GM18858 (cell line): ENCODE results near the gene ITPR2.
"Not testable (repeated sequence)": the region's sequence is repeated elsewhere in the genome, so short reads cannot be mapped to it uniquely, and the experiment has no call there.

Experiments
- ATAC-seq: cut with Tn5 transposase; IDR thresholded peaks from one replicate; pipeline ENCODE4 v1.9.1; 2021; ENCODE audit not compliant: unreplicated experiment

Gene ITPR2

GRCh38 chr12:26851031-26851809, 18.2 kb upstream of the ITPR2 start:
- ATAC-seq = no peak

- ATAC-seq = no peak
Measured at GRCh38 chr12:26848156-26848825, 15.3 kb upstream of the ITPR2 start.

GRCh38 chr12:26847431-26847830, 14.4 kb upstream of the ITPR2 start:
- no peak for ATAC-seq

- no peak for ATAC-seq
Measured at GRCh38 chr12:26846416-26846815, 13.4 kb upstream of the ITPR2 start.

GRCh38 chr12:26845984-26846383, 13.0 kb upstream of the ITPR2 start:
- ATAC-seq = no peak

GRCh38 chr12:26845057-26845666, 12.2 kb upstream of the ITPR2 start:
- ATAC-seq = no peak

GRCh38 chr12:26843311-26843710, 10.3 kb upstream of the ITPR2 start:
- ATAC-seq = no peak

- ATAC-seq = no peak
Measured at GRCh38 chr12:26841085-26841484, 8.1 kb upstream of the ITPR2 start.

- no peak for ATAC-seq
Measured at GRCh38 chr12:26839512-26839911, 6.5 kb upstream of the ITPR2 start.

GRCh38 chr12:26838888-26839416, 6.0 kb upstream of the ITPR2 start:
- no peak for ATAC-seq

- no peak for ATAC-seq
Measured at GRCh38 chr12:26836201-26836600, 3.2 kb upstream of the ITPR2 start.

- ATAC-seq = not testable (repeated sequence)
Measured at GRCh38 chr12:26834503-26835060, 1.6 kb upstream of the ITPR2 start.

GRCh38 chr12:26833743-26834490, 923 bp upstream of the ITPR2 start:
- no peak for ATAC-seq

GRCh38 chr12:26831951-26832821, 808 bp downstream of the ITPR2 start:
- ATAC-seq = peak; percentile 36

- ATAC-seq = no peak
Measured at GRCh38 chr12:26830783-26831551, 2.0 kb downstream of the ITPR2 start.

GRCh38 chr12:26830363-26830762, 2.6 kb downstream of the ITPR2 start:
- ATAC-seq = no peak

GRCh38 chr12:26828280-26829073, 4.5 kb downstream of the ITPR2 start:
- no peak for ATAC-seq

GRCh38 chr12:26826437-26826836, 6.6 kb downstream of the ITPR2 start:
- no peak for ATAC-seq
